KOPT-K1 (cell line): ENCODE data around the gene MXD1.

Experiments used
- H3K27ac ChIP-seq: fragments of 200-600 bp; sonication (generic); 2 replicates; pipeline ENCODE4 v1.5.1; 2016; ENCODE audit warnings: antibody characterized with exemption, mild to moderate bottlenecking, low read depth, low read length; ENCODE audit not compliant: poor library complexity, severe bottlenecking
- H3K36me3 ChIP-seq: fragments of 200-600 bp; sonication (generic); 2 replicates; pipeline ENCODE4 v1.5.1; 2017; ENCODE audit warnings: antibody characterized with exemption, mild to moderate bottlenecking, low read length, moderate library complexity; ENCODE audit not compliant: insufficient read depth
- H3K9me3 ChIP-seq: fragments of 200-600 bp; sonication (generic); 2 replicates; pipeline ENCODE4 v1.5.1; 2017; ENCODE audit warnings: antibody characterized with exemption, low read length, mild to moderate bottlenecking; ENCODE audit not compliant: insufficient read depth, poor library complexity, severe bottlenecking

MXD1 gene

DNA sequence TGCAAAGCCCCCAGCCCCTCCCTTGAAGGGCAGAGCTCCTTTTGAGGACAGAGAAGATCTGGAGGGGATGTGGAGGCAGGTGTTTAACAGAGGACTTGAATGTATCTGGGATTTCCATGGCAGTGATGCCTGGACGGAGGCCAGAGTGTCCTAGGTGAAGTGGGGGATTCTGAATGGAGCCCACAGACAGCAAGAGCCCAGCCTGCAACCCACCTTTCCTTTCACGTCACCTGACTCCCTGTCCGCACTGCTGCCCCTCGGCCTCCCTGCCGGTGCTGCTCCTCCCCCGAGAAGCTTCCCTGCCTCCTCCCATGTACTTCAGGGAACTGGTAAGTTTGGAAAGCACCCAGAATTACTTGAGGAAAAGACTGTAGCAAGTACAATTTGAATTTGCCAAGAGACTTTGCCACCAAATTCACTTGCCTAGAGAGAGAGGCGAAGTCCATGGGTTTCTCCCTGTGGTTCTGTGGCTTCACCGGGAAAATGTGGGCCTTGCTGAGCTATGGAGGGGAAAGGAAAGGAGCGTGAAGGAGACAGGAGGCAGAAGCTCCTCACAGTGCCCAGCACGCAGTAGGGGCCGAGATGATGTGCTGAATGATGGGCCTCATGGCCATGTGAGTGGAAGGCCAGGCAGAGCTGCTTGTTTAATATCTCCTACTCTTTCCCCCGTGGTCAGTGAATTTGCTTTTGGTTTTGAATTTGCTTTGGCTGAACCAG lies 60.4 kb downstream of the MXD1 start:
- Histone ChIP-seq H3K27ac (no peak overlapping the region), H3K36me3 (no peaks in the 10 kb centered on the region), H3K9me3 (no peaks in the 10 kb centered on the region)

GRCh38 chr2:69975853-69976462 lies 61.0 kb downstream of the MXD1 start:
- H3K9me3 ChIP-seq, result no peaks in the 10 kb centered on the region
- no peak overlapping the region for H3K27ac ChIP-seq
- H3K36me3 ChIP-seq, result no peaks in the 10 kb centered on the region

DNA sequence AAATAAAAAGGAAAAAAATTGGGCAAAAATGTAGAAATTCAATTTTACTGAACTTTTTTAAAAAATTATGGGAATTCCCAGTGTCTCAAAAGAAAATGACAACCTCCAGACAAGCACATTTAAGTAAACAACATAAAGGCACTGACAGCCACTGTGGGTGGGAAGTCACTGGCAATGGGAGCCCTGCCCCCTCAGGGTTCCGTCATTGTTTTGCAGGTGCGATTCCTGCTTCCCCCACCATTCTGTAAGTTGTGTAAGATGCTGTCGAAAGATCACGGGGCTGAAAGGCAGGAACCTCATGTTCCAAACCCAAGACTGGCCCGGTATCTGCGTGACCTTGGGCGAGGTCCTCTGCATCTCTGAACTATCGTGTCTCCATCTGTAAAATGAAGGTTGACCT lies 62.3 kb downstream of the MXD1 start:
- H3K36me3 ChIP-seq, result no peaks in the 10 kb centered on the region
- no peaks in the 10 kb centered on the region for H3K9me3 ChIP-seq
- H3K27ac ChIP-seq, result no peak overlapping the region

GRCh38 chr2:69977906-69978482 lies 63.1 kb downstream of the MXD1 start:
- Histone ChIP-seq H3K27ac (no peak overlapping the region), H3K9me3 (no peaks in the 10 kb centered on the region)

DNA sequence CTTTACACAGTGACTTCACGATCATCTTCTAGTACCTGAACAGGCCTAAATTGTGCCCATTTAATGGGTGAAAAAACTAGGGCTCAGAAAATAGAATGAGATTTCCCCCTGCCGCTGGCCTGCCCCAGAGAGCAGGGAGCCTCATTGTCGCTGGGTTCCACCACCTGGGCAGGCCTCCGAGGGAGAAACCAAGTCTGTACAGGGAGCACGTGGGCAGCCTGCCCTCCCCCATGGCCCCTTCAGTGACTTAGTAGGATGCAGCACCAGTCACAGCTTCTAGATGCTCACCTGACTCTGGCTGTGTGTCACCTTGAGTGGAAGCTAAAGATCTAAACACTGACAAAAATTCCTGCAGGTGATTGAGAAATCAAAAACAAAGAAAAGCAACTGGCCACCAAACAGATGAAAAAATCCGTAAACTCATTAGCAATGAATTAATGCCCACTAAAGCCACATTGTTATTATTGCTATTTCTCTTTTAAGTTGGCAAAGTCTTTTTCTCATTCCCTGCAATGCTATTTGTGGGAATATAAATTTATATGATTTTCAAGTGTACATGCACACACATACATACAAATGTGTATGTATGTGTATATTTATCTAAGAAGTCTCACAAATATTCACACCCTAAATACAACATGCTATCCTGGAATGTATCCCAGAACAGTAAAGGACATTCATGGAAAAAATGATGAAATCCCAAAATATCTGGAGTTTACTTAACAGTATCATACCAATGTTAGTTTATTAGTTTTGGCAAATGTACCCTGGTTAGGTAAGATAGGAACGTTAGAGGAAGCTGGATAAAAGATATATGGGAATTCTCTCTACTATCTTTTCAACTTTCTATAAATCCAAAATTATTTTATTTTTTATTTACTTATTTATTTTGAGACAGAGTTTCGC lies 65.2 kb downstream of the MXD1 start:
- Histone ChIP-seq H3K27ac (no peak overlapping the region), H3K9me3 (no peaks in the 10 kb centered on the region), H3K36me3 (no peaks in the 10 kb centered on the region)

More at GRCh38 chr2:69977906-69978482, 63.1 kb downstream of the MXD1 start:
- no peaks in the 10 kb centered on the region for H3K36me3 ChIP-seq

DNA sequence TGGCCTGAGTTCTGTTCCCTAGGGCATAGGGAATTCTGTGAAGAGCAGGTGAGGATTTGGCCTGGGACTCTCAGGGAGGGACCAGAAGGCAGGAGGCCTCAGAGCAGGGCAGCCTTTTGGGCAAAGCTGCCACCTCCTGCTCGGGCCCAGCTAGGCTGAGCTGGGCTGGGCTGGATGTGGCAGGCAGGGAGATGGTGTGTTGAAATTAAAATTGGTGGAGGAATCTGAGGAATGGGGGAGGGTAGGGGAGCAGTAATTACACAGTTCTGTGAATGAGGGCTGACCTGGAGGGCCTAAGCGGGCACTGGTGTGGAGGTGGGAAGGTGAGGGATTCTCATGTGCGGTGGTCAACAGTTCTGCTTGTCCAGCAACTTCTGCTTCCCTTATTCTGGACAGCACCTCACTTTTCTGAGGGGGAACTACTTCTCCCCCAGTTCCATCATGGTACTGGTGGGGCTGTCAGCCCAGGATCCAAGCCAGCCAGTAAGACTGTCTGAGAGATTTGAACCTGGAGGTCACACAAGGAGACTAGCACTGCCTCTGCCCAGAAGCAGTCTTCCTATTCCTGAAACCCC lies 68.6 kb downstream of the MXD1 start:
- Histone ChIP-seq H3K9me3 (no peaks in the 10 kb centered on the region), H3K27ac (no peak overlapping the region), H3K36me3 (no peaks in the 10 kb centered on the region)

DNA sequence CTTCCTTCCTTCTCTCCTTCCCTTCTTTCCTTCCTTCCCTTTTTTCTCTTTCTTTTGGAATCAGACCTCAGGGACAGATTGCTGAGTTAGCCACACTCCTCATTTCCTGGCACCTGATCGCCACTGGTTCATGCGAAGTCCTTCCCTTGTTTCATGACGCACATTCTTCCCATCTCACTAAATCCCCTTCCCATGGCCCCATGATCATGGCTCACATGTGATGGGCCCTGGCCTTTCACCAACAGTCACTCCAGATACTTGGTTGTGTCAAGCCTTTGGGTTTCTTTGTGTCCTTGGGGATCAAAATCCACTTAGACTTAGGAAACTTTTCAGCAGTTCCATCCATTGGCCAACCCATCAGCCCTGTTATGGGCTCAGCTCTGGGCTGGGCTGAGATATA lies 70.3 kb downstream of the MXD1 start:
- H3K27ac ChIP-seq, result no peak overlapping the region
- H3K36me3 ChIP-seq, result no peaks in the 10 kb centered on the region

GRCh38 chr2:69985688-69986087 lies 70.8 kb downstream of the MXD1 start:
- H3K27ac ChIP-seq, result no peak overlapping the region
- no peaks in the 10 kb centered on the region for H3K9me3 ChIP-seq
- no peaks in the 10 kb centered on the region for H3K36me3 ChIP-seq

More for the DNA sequence above, 70.3 kb downstream of the MXD1 start:
- no peaks in the 10 kb centered on the region for H3K9me3 ChIP-seq

DNA sequence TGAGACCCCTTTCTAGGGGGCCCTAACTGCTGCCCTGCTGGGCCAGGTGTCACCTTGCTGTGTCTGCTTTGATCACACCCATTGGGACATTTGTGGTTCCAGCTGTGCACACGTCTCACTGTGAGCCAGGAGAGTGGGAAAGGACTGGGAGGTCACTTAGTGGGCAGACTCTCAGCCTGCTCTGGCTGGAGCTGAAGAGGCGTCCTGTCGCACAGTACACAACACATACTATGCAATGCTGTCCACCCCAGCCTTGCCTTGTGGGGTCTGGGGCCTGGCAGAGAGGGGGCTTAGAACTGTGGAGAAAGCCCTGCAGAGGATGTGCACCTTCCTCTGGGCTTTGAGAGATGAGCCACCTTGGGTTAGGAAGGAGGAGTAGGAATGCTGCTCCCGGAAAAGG lies 71.8 kb downstream of the MXD1 start:
- Histone ChIP-seq H3K27ac (no peak overlapping the region), H3K9me3 (no peaks in the 10 kb centered on the region), H3K36me3 (no peaks in the 10 kb centered on the region)

DNA sequence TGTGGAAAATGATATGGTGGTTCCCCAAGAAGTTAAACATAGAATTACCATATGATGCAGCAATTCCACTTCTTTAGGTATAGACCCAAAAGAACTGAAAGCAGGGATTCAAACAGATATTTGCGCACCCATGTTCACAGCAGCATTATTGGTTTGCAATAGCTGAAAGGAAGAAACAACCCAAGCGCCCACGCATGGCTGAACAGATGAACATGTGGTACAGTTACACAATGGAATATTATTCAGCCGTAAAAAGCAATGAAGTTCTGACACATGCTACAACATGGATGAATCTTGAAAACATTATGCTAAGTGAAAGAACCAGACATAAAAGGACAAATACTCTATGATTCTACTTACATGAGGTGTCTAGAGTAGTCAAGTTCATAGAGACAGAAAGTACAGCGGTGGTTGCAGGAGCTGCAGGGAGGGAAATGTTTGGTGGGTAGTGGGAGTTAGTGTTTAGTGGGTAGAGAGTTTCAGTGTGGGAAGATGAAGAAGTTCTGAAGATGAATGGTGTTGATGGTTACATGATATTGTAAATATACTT lies 73.3 kb downstream of the MXD1 start:
- Histone ChIP-seq H3K9me3 (no peaks in the 10 kb centered on the region), H3K36me3 (0 out of 2 replicates have a peak, but pooled peaks cover 2% of the 10 kb centered on the region), H3K27ac (no peak overlapping the region)

DNA sequence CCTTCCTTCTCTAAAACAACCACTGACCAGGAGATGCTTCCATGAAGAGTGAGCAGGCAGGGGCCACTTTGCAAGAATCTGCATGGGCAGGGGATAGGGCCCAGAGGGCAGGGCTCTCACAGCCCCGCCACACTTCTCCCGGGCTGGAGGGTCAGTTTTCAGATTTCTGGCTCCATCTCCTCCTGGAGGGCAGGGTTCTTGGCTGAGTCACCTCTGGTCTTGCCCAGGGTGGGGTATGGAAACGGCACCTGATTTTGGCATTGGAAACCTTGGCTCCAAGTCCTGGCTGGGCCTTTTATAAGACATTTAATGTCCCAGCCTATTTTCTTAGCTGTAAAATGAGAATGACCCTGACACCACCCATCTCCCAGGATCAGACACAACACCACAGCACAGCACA lies 74.1 kb downstream of the MXD1 start:
- H3K27ac ChIP-seq, result no peak overlapping the region

GRCh38 chr2:69989441-69990105 lies 74.7 kb downstream of the MXD1 start:
- no peak overlapping the region for H3K27ac ChIP-seq
- no peaks in the 10 kb centered on the region for H3K9me3 ChIP-seq
- H3K36me3 ChIP-seq, result 0 out of 2 replicates have a peak, but pooled peaks cover 10% of the 10 kb centered on the region

More for the DNA sequence above, 74.1 kb downstream of the MXD1 start:
- no peaks in the 10 kb centered on the region for H3K9me3 ChIP-seq
- 0 out of 2 replicates have a peak, but pooled peaks cover 10% of the 10 kb centered on the region for H3K36me3 ChIP-seq
